Measurements from ENCODE around the gene COL5A1.

The COL5A1 gene

DNA sequence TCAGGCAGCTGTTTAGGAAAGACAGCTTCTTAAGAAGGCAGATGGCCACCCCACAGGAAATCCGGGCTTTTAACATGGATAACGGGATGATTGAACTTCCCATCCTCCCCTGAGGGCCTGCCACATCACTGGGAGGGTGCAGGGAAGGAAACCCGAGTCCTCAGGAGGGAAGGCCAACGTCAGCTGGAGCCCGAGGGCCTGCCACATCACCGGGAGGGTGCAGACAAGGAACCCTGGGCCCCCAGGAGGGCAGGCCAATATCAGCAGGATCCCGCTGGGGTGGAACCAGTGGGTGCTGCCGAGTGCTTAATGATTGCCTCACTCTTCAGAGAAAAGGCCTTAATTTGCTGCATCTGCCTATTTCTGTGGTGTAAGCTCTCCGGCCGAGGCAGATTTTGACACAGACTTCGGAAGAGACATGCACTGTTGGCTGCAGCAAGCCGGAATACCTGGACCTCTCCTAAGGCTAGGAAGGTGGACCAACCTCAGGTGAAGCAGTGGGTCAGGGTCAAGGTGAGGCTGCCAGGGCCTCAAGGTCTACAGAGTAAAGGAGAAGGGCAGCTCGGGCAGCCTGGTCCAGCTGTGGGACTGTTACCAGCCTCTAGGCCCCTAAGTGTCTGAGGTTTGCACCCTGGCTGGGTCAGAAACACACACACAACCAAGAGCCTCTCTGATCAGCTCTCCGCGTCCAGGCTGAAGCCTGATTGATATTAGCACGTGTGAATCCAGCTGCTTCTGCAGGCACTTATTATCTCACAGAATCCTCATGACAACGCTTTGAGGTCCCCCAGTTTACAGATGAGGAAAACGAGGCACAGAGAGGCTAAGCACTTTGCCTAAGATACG, 14.8 kb upstream of the COL5A1 start:
- no peak for DNase-seq (ENCODE audit: low spot score)

GRCh38 chr9:134627417-134628353, 13.9 kb upstream of the COL5A1 start:
- DNase-seq (ENCODE audit: low spot score), result no peak

- DNase-seq (ENCODE audit: low spot score), result no peak
Observed at GRCh38 chr9:134628354-134628736, 13.3 kb upstream of the COL5A1 start.

- no peak for DNase-seq (ENCODE audit: low spot score)
Observed at GRCh38 chr9:134629061-134629585, 12.5 kb upstream of the COL5A1 start.

DNA sequence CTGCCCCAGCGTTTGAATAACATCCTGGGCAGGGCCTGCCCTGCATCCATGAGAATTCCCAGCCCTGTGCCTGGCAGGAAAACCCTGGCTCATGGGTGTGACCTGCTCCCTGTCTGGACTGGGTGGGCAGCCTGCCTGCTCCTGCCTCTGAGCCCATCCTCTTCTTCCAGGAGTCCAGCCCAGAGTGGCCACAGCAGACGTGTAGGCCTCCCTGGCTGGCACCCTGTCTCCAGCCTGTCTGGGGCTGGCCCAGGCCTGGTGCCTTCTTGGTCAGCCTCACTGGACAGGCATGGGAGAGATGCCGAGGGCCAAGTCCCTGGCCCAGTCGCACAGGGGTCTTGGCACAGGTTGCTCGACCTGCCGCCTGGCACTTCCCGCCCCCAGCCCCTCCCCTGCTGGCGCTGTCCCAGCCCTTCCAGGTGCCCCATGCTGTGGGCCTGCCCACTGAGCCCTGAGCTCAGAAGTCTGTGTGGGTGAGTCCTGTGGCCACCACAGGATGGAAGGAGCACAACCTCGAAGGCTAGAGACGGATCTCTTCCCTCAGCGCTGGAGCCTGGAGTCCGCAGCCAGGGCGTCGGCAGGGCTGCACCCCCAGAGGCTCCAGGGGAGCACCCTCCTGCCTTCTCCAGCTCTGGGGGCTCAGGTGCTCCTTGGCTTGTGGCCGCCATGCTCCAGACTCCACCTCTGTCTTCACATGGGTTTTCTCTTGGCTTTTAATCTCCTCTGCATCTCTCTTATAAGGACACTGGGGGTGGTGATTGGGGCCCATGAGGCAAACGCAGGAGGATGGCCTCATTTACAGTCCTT, 11.8 kb upstream of the COL5A1 start:
- DNase-seq (ENCODE audit: low spot score), result no peak

DNA sequence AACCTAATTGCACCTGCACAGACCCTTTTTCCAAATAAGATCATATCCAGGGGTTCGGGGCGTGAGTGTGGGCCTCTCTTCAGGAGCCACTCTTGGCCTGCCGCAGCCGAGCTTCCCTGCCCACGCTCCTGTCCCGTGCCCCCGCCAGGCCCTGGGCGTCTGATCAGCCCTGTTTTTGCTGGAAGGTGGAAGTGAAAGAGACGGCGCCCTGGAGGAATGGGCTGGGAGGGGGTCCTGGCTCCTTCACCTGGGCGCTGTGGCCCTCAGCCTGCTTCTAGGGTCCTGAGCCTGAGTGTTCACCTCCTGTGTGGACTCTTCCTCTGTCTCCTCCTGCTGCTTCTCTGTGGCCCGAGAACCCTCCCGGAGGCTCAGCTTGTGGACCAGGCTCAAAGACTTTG, 11.2 kb upstream of the COL5A1 start:
- DNase-seq (ENCODE audit: low spot score), result no peak

DNA sequence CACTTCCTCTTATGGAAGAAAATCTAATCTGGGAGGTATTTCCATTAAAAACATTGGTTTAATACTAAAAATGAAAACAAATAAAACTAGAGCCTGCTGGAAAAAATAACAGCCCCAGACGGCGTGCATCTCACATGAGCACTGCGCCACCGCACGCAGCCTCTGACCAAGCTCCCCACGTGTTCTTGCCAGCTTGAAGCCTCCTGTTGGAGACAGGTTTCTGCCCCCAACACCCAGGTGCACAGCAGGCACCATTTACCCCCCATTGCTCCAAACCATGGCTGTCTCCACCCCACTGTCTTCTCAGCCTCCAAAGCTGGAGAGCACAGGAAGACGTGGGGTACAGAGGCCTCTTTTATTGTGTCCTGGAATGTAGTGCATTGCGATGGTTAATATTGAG, 10.7 kb upstream of the COL5A1 start:
- no peak for DNase-seq (ENCODE audit: low spot score)

GRCh38 chr9:134631881-134632280, 9.7 kb upstream of the COL5A1 start:
- DNase-seq (ENCODE audit: low spot score), result no peak

GRCh38 chr9:134632329-134632728, 9.3 kb upstream of the COL5A1 start:
- DNase-seq (ENCODE audit: low spot score), result no peak

GRCh38 chr9:134633362-134634142, 8.1 kb upstream of the COL5A1 start:
- DNase-seq (ENCODE audit: low spot score), result no peak

- no peak for DNase-seq (ENCODE audit: low spot score)
Observed at GRCh38 chr9:134634176-134634575, 7.4 kb upstream of the COL5A1 start.

DNA sequence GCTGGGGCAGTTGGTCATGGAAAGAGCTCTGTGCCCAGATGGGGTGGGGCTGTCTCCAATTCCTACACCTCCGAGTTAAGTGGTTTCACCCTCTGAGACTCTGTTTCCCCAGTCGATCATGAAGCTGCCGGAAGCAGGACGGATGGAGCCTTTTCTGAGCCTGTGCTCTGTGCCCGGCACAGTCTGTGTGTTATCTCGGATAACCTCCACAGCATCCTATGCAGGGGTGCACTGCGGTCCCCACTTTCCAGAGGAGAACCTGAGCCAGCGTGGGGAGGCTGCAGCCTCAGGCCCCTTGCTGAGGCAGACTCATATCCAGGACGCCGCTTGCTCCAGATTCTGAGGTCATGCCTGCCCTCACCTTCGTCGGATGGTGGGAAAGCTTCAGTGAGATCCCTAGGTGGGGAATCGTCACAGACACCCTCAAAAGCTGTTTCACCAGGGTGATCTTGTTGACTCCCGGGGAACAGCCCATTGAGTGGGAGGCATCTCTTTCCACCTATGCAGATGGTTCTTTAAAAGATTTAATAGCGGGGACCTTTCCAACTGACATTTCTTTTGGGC, 6.9 kb upstream of the COL5A1 start:
- no peak for DNase-seq (ENCODE audit: low spot score)

GRCh38 chr9:134635351-134636148, 6.1 kb upstream of the COL5A1 start:
- DNase-seq (ENCODE audit: low spot score), result no peak

DNA sequence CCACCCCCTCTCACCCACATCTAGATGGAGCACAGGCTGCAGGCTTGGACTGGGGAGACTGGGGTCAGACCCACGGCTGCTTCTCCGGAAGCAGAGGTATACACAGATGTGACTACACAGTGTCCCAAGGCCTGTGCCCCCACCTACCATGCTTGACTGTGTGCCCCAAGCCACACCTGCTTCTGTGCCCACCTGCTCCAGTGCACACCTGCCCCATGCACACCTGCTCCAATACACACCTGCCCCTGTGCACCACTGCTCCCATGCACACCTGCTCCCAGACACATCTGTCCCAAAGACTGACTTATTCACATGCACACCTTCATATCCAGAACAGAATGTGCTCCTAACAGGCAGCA, 5.5 kb upstream of the COL5A1 start:
- no peak for DNase-seq (ENCODE audit: low spot score)

GRCh38 chr9:134637241-134637640, 4.4 kb upstream of the COL5A1 start:
- DNase-seq (ENCODE audit: low spot score), result no peak

DNA sequence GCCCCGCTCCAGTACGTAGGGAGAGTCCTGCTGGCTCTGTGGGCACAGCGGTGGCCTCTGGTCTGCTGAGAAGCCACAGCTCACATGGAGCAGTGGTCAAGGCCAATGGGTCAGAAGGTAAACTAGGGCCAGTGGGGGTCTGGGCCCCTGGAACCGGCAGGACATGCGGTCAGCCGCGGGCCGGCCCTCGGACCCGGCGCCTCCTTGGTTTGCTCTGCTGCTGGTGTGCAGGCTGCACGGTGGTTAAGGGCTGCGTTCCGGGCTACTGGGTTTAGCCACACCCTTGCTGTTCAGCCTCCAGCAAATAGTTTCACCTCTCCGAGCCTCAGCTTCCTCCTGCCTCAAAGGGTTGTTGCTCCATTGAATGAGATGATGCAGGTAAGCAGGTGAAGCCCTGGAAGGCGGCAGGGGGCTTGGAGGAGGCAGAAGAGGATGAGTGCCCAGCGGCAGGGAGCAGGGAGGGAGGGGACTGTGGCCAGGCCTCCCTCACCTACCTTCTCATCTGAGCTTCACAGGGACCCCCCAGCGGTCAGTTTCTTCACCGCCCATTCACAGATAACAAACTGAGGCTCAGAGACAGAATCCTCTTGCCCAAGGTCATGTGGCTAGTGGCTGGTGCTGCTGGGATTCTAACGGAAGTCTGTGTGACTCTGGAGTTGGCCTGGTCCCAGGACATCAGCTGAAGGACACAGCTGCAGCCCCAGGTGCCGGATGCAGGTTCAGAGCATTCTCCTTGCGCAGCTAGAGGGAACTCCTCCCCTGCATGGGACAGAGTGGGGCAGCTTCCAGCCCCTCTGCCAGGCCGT, 3.7 kb upstream of the COL5A1 start:
- no peak for DNase-seq (ENCODE audit: low spot score)

GRCh38 chr9:134638502-134639090, 3.0 kb upstream of the COL5A1 start:
- DNase-seq (ENCODE audit: low spot score), result no peak

- no peak for DNase-seq (ENCODE audit: low spot score)
Observed at GRCh38 chr9:134639994-134640393, 1.6 kb upstream of the COL5A1 start.
